Measurements from ENCODE around the gene TAS1R3. TPM values are rescaled to one million over a fixed set of nuclear protein-coding genes. Genes with fewer than 3 reads are reported as not detected.

The TAS1R3 gene
- total and polyA plus RNA-seq, 2 experiments from 2014 or later: 0.14 TPM; not detected in 1

- peaks cover 11% of the 10 kb centered on the region for H3K27me3 Mint-ChIP-seq (ENCODE audit: insufficient read depth, low read depth, poor library complexity)
- H3K36me3 ChIP-seq (ENCODE audit: insufficient read depth): no peaks in the 10 kb centered on the region
- TF ChIP-seq CTCF (conservative IDR thresholded peaks at IDR 0.05; ENCODE audit: low read depth in 2 of 2) (peak; percentile 65 to 83), CREB1 (CRISPR knock-in tag; IDR thresholded peaks at IDR 0.05; ENCODE audit: low read depth) (no peak)
- H3K27ac Mint-ChIP-seq: no peak overlapping the region
- H3K36me3 Mint-ChIP-seq (ENCODE audit: low read depth): no peaks in the 10 kb centered on the region
- no peaks in the 10 kb centered on the region for H3K27me3 ChIP-seq (ENCODE audit: insufficient read depth)
- H3K4me2 ChIP-seq: no peak overlapping the region
- DNase-seq (ENCODE audit: low spot score): peak; percentile 85
- H3K4me1 Mint-ChIP-seq: peaks cover 4% of the 10 kb centered on the region; the same call in 1 of the 3 replicates
- no peak overlapping the region for H3K4me3 ChIP-seq
- H3K79me2 ChIP-seq (replicated peaks; ENCODE audit: insufficient read depth): no peaks in the 10 kb centered on the region
- H3F3A ChIP-seq (replicated peaks; ENCODE audit: low read depth): 0 out of 2 replicates have a peak, but pooled peaks cover 9% of the 10 kb centered on the region
- H3K4me3 Mint-ChIP-seq: no peak overlapping the region
- no peaks in the 10 kb centered on the region for H3K9me2 ChIP-seq (ENCODE audit: insufficient read depth)
- peaks cover 3% of the 10 kb centered on the region; the same call in 2 of the 3 replicates for H3K9me3 Mint-ChIP-seq
- H3K4me1 ChIP-seq (ENCODE audit: insufficient read depth): no peaks in the 10 kb centered on the region
- H2AFZ ChIP-seq: no peak overlapping the region
- H3K27ac ChIP-seq (ENCODE audit: low read depth): no peak overlapping the region
- H4K20me1 ChIP-seq (replicated peaks; ENCODE audit: insufficient read depth): no peaks in the 10 kb centered on the region
- peak; percentile 67 for ATAC-seq
Measured at GRCh38 chr1:1291548-1292441, 39.3 kb upstream of the TAS1R3 start.

GRCh38 chr1:1292442-1292779, 38.7 kb upstream of the TAS1R3 start:
- no peak overlapping the region for H3K27ac Mint-ChIP-seq
- peaks cover 11% of the 10 kb centered on the region for H3K27me3 Mint-ChIP-seq (ENCODE audit: insufficient read depth, low read depth, poor library complexity)
- H3K4me3 Mint-ChIP-seq: no peak overlapping the region
- Histone ChIP-seq H3K79me2 (replicated peaks; ENCODE audit: insufficient read depth) (no peaks in the 10 kb centered on the region), H3K27ac (ENCODE audit: low read depth) (no peak overlapping the region), H3K4me1 (ENCODE audit: insufficient read depth) (no peaks in the 10 kb centered on the region), H2AFZ (no peak overlapping the region), H3K4me3 (no peak overlapping the region), H3K27me3 (ENCODE audit: insufficient read depth) (no peaks in the 10 kb centered on the region), H3K4me2 (no peak overlapping the region), H3F3A (replicated peaks; ENCODE audit: low read depth) (0 out of 2 replicates have a peak, but pooled peaks cover 9% of the 10 kb centered on the region), H4K20me1 (replicated peaks; ENCODE audit: insufficient read depth) (no peaks in the 10 kb centered on the region), H3K36me3 (ENCODE audit: insufficient read depth) (no peaks in the 10 kb centered on the region), H3K9me2 (ENCODE audit: insufficient read depth) (no peaks in the 10 kb centered on the region)
- no peak for DNase-seq (ENCODE audit: low spot score)
- no peaks in the 10 kb centered on the region for H3K36me3 Mint-ChIP-seq (ENCODE audit: low read depth)
- H3K4me1 Mint-ChIP-seq: peaks cover 4% of the 10 kb centered on the region; the same call in 1 of the 3 replicates
- no peak for ATAC-seq
- peaks cover 3% of the 10 kb centered on the region; the same call in 2 of the 3 replicates for H3K9me3 Mint-ChIP-seq
- TF ChIP-seq ETS1 (IDR thresholded peaks at IDR 0.05): no peak

GRCh38 chr1:1292851-1293250, 38.2 kb upstream of the TAS1R3 start:
- no peaks in the 10 kb centered on the region for H3K36me3 Mint-ChIP-seq (ENCODE audit: low read depth)
- TF ChIP-seq CTCF (conservative IDR thresholded peaks at IDR 0.05; ENCODE audit: low read depth in 2 of 2): no peak
- no peak for TF ChIP-seq CREB1 (CRISPR knock-in tag; IDR thresholded peaks at IDR 0.05; ENCODE audit: low read depth)
- no peak for TF ChIP-seq POLR2AphosphoS5 (IDR thresholded peaks at IDR 0.05; ENCODE audit: low read depth)
- TF ChIP-seq JUNB (IDR thresholded peaks at IDR 0.05; ENCODE audit: unreplicated experiment): no peak
- TF ChIP-seq EZH2phosphoT487 (IDR thresholded peaks at IDR 0.05; ENCODE audit: unreplicated experiment): no peak
- TF ChIP-seq STAT1 (IDR thresholded peaks at IDR 0.05; ENCODE audit: unreplicated experiment): no peak
- TF ChIP-seq EZH2 (IDR thresholded peaks at IDR 0.05; ENCODE audit: low read depth, unreplicated experiment): no peak

More at GRCh38 chr1:1292851-1293250, 38.2 kb upstream of the TAS1R3 start:
- H3K27me3 ChIP-seq (ENCODE audit: insufficient read depth): no peaks in the 10 kb centered on the region
- no peaks in the 10 kb centered on the region for H3K4me1 ChIP-seq (ENCODE audit: insufficient read depth)
- H3K4me2 ChIP-seq: no peak overlapping the region
- peaks cover 4% of the 10 kb centered on the region; the same call in 1 of the 3 replicates for H3K4me1 Mint-ChIP-seq
- H3K9me2 ChIP-seq (ENCODE audit: insufficient read depth): no peaks in the 10 kb centered on the region
- H3K9me3 Mint-ChIP-seq: peaks cover 3% of the 10 kb centered on the region; the same call in 2 of the 3 replicates
- no peak overlapping the region for H3K27ac ChIP-seq (ENCODE audit: low read depth)
- H2AFZ ChIP-seq: no peak overlapping the region
- ATAC-seq (no peak), DNase-seq (ENCODE audit: low spot score) (no peak)
- H3K36me3 ChIP-seq (ENCODE audit: insufficient read depth): no peaks in the 10 kb centered on the region
- H3K4me3 Mint-ChIP-seq: no peak overlapping the region
- H3F3A ChIP-seq (replicated peaks; ENCODE audit: low read depth): 0 out of 2 replicates have a peak, but pooled peaks cover 9% of the 10 kb centered on the region
- no peaks in the 10 kb centered on the region for H4K20me1 ChIP-seq (replicated peaks; ENCODE audit: insufficient read depth)
- peaks cover 11% of the 10 kb centered on the region for H3K27me3 Mint-ChIP-seq (ENCODE audit: insufficient read depth, low read depth, poor library complexity)
- H3K4me3 ChIP-seq: no peak overlapping the region
- no peak overlapping the region for H3K27ac Mint-ChIP-seq
- H3K79me2 ChIP-seq (replicated peaks; ENCODE audit: insufficient read depth): no peaks in the 10 kb centered on the region
